Measurements from ENCODE around the gene EXTL1.
"Not testable (repeated sequence)": the region's sequence is repeated elsewhere in the genome, so short reads cannot be mapped to it uniquely, and the experiment has no call there.

The EXTL1 gene

GRCh38 chr1:25985171-25985570 lies 36.4 kb upstream of the EXTL1 start:
- no peak overlapping the region for H3K4me3 ChIP-seq (ENCODE audit: low read length)
- DNase-seq (ENCODE audit: low read depth), result no peak
- no peak for TF ChIP-seq CTCF (conservative IDR thresholded peaks at IDR 0.05; ENCODE audit: low read depth, low read length)

GRCh38 chr1:25985670-25986069 lies 35.9 kb upstream of the EXTL1 start:
- no peak for DNase-seq (ENCODE audit: low read depth)

GRCh38 chr1:25986773-25987172 lies 34.8 kb upstream of the EXTL1 start:
- not testable (repeated sequence) for DNase-seq (ENCODE audit: low read depth); H3K4me3 ChIP-seq (ENCODE audit: low read length)

More at GRCh38 chr1:25985670-25986069, 35.9 kb upstream of the EXTL1 start:
- TF ChIP-seq CTCF (conservative IDR thresholded peaks at IDR 0.05; ENCODE audit: low read depth, low read length), result no peak
- no peak overlapping the region for H3K4me3 ChIP-seq (ENCODE audit: low read length)

- H3K4me3 ChIP-seq (ENCODE audit: low read length), result no peak overlapping the region
- TF ChIP-seq CTCF (conservative IDR thresholded peaks at IDR 0.05; ENCODE audit: low read depth, low read length), result no peak
- no peak for DNase-seq (ENCODE audit: low read depth)
Measured at GRCh38 chr1:25987951-25988350, 33.6 kb upstream of the EXTL1 start.

- no peak for DNase-seq (ENCODE audit: low read depth)
- no peak for TF ChIP-seq CTCF (conservative IDR thresholded peaks at IDR 0.05; ENCODE audit: low read depth, low read length)
- no peak overlapping the region for H3K4me3 ChIP-seq (ENCODE audit: low read length)
Measured at GRCh38 chr1:25989440-25990234, 31.9 kb upstream of the EXTL1 start.

- DNase-seq (ENCODE audit: low read depth), result no peak
- no peak overlapping the region for H3K4me3 ChIP-seq (ENCODE audit: low read length)
- TF ChIP-seq CTCF (conservative IDR thresholded peaks at IDR 0.05; ENCODE audit: low read depth, low read length), result no peak
Measured at GRCh38 chr1:25990251-25990650, 31.3 kb upstream of the EXTL1 start.

- no peak for TF ChIP-seq CTCF (conservative IDR thresholded peaks at IDR 0.05; ENCODE audit: low read depth, low read length)
- DNase-seq (ENCODE audit: low read depth), result no peak
- H3K4me3 ChIP-seq (ENCODE audit: low read length), result no peak overlapping the region
Measured at GRCh38 chr1:25990702-25991395, 30.7 kb upstream of the EXTL1 start.
